ENCODE data around the gene GPR137. TPM values are rescaled to one million over a fixed set of nuclear protein-coding genes. Genes with fewer than 3 reads are reported as not detected.

GPR137 gene
- polyA plus RNA-seq, 2 of the 4 experiments (the other 2 are of a cell fraction) = 11.0 to 37.4 TPM

- TF ChIP-seq EP300 (IDR thresholded peaks at IDR 0.05) (peak in 1 of 2 experiments; percentile 52; a peak in 1 of 5 replicates), NPAS2 (CRISPR knock-in tag; IDR thresholded peaks at IDR 0.05; ENCODE audit: borderline replicate concordance) (no peak), FOSL2 (IDR thresholded peaks at IDR 0.05) (peak; percentile 86), FOSL2 (CRISPR knock-in tag; IDR thresholded peaks at IDR 0.05) (peak; percentile 97), USF2 (IDR thresholded peaks at IDR 0.05) (peak; percentile 44; the same call in 1 of the 2 replicates), MYC (IDR thresholded peaks at IDR 0.05; ENCODE audit: borderline replicate concordance, low read length) (peak; percentile 56; the same call in 1 of the 2 replicates), E2F6 (IDR thresholded peaks at IDR 0.05; ENCODE audit: borderline replicate concordance, low read depth) (no peak), ATOH8 (CRISPR knock-in tag; IDR thresholded peaks at IDR 0.05; ENCODE audit: low read depth) (no peak), HEYL (CRISPR knock-in tag; IDR thresholded peaks at IDR 0.05) (no peak), HES2 (IDR thresholded peaks at IDR 0.05) (0 out of 2 replicates have a peak, but pooled peaks have one; percentile 56), BCL3 (IDR thresholded peaks at IDR 0.05) (0 out of 3 replicates have a peak, but pooled peaks have one; percentile 24), FOSB (CRISPR knock-in tag; IDR thresholded peaks at IDR 0.05) (no peak)
Measured at GRCh38 chr11:64334764-64335735, 49.4 kb downstream of the GPR137 start (continued).

GRCh38 chr11:64337538-64338249, 52.0 kb downstream of the GPR137 start:
- FAIRE-seq (no peak), DNase-seq (ENCODE audit: low read depth in 1 of 2, low spot score in 1 of 2) (no peak), ATAC-seq (no peak)
- peak; percentile 80 for TF ChIP-seq ZFP36 (IDR thresholded peaks at IDR 0.05; ENCODE audit: borderline replicate concordance, partially characterized antibody)
- TF ChIP-seq KDM1A (IDR thresholded peaks at IDR 0.05; ENCODE audit: low read depth) = peak; percentile 87
- TF ChIP-seq HOXA7 (CRISPR knock-in tag; IDR thresholded peaks at IDR 0.05) = no peak
- peak; percentile 68; the same call in 1 of the 2 replicates for TF ChIP-seq HDAC2 (IDR thresholded peaks at IDR 0.05)
- H3K4me2 ChIP-seq = no peak overlapping the region
- CTCF ChIA-PET = interaction anchor here (0.9 to 33.9 kb wide), 4 partner anchors 9 to 405 kb away, joined by 3 to 996 read pairs (median 152); partner anchors contain the start of genes CATSPERZ, ESRRA, PRDX5 and TRMT112
- H3K9me3 ChIP-seq = no peaks in the 10 kb centered on the region
- H3K4me3 ChIP-seq = no peak overlapping the region
- 73% methylated on average over 8 of the region's 8 CpGs for WGBS (ENCODE audit: missing lambda C conversion rate)
- peak overlapping the region in 1 of 2 experiments; percentile 32; a peak in 2 of 6 replicates for H3K27ac ChIP-seq
- POLR2A ChIA-PET = interaction anchor here (1.9 kb wide), 1 partner anchor 20 kb away, joined by 13 read pairs; the partner anchor contains the start of gene PRDX5
- H3K4me1 ChIP-seq = peaks cover 23% of the 10 kb centered on the region

- Histone ChIP-seq H3K4me2 (no peak overlapping the region), H3K4me1 (peaks cover 30% of the 10 kb centered on the region), H3K27ac (peak overlapping the region in 1 of 2 experiments; percentile 38; a peak in 2 of 6 replicates), H3K4me3 (no peak overlapping the region), H3K9me3 (no peaks in the 10 kb centered on the region)
- TF ChIP-seq HEYL (CRISPR knock-in tag; IDR thresholded peaks at IDR 0.05) (no peak), HDAC2 (IDR thresholded peaks at IDR 0.05) (no peak), ZFP36 (IDR thresholded peaks at IDR 0.05; ENCODE audit: borderline replicate concordance, partially characterized antibody) (no peak), USF2 (IDR thresholded peaks at IDR 0.05) (no peak)
- DNase-seq (ENCODE audit: low read depth in 1 of 2, low spot score in 1 of 2) = no peak
- POLR2A ChIA-PET = interaction anchor here (0.7 to 1.9 kb wide), 2 partner anchors 21 to 57 kb away, joined by 4 to 13 read pairs; partner anchors contain the start of gene PRDX5
- no peak for ATAC-seq
- WGBS (ENCODE audit: missing lambda C conversion rate) = 88% methylated on average over 8 of the region's 8 CpGs
- CTCF ChIA-PET = interaction anchor here (0.7 to 33.9 kb wide), 3 partner anchors 15 to 111 kb away, joined by 4 to 996 read pairs (median 301); partner anchors contain the start of genes CATSPERZ, ESRRA, PRDX5 and TRMT112
- no peak for FAIRE-seq
Measured at GRCh38 chr11:64338716-64339115, 53.1 kb downstream of the GPR137 start.

All from A549 (cell line).